GM21381 (cell line): ENCODE results near the gene LMTK2.
A peak's percentile ranks its signal among the peaks of the same experiment; 100 is the strongest.
"Not testable (repeated sequence)": the region's sequence is repeated elsewhere in the genome, so short reads cannot be mapped to it uniquely, and the experiment has no call there.

Experiments
- ATAC-seq: cut with Tn5 transposase; IDR thresholded peaks from one replicate; pipeline ENCODE4 v1.9.1; 2021; ENCODE audit warnings: mild to moderate bottlenecking, moderate library complexity; ENCODE audit not compliant: unreplicated experiment

Gene LMTK2

GRCh38 chr7:98102170-98102569, 4.5 kb upstream of the LMTK2 start:
- ATAC-seq, result no peak

DNA sequence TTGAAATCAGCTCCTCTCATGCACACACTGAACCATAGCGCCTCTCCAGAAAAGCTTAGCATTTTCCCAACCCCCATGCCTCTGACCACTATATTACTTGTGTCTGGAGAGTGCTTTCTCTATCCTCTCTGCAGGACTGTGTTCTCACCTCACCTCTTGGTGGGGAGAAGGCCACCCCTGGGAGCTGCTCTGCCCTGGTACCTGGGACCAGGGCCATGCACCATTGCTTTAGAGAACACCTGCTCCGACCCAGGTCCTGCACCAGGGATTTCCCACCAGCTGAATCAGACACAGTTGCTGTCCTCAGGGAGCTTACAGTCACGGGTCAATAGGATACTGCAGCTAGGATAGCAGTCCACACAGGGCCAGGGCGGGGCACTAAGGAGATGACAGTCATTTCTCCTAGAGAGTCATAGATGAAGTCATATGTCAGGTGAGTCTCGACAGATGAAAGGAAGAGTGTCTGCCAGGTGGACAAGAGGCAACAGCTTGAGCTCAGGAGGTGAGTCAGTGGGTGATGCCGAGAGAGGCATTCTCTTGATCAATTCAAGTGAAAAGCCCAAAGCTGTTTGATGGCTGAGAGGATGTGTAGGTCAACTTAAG, 619 bp upstream of the LMTK2 start:
- peak; percentile 4 for ATAC-seq

DNA sequence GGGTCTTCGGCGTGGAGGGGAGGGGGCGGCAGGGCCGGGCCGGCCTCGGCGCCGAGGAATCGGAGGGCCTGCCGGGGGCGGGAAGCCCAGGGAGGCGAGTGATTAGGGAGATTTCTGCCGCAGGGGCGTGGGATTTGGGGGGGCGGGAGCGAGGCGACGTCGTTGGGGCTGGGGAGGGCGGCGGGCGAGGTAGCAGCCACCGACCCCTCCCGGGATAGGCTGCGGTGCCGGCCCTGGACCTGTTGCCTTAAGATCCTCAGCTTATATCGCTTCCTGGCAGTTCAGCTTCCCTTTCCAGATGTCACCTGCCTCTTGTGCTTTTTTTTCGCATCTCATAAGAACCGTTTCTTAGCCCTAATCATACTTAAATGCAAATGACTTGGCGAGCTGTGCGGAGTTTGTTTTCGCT, 655 bp downstream of the LMTK2 start:
- no peak for ATAC-seq

DNA sequence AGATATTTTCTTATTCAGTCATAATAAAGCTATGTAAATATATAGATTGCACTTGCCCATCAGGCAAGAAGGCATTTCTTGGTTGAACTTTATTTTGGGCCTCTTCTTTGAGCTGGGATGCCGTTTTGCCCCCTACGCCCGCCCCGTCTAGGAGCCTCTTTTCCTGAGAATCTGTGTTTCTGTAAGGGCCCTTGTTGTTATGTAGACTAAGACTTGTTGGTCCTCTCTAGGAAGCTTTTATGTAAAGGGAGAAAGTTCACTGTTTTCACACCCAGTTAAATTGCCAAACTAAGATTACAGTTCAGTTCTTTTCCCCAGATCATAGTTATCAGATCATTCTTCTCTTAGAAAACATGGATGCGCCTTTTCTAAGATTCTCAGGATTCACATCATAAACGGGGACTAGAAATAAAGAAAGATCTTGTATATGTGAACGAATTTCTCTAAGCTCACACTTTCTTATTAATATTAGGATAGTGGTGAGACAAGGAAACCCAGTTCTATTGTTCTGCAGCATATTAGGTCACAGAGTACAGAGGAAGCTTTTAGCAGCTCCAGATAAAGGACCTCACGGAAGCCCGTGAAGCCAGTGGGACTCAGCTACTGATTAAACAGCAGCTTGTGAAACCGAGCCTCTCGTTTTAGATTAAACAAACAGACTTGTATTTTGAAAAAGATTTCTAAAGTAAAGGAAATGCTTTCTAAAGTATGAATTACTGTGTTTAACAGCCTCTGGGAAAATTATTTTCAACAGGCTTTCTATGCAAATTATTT, 3.8 kb downstream of the LMTK2 start:
- ATAC-seq, result no peak

DNA sequence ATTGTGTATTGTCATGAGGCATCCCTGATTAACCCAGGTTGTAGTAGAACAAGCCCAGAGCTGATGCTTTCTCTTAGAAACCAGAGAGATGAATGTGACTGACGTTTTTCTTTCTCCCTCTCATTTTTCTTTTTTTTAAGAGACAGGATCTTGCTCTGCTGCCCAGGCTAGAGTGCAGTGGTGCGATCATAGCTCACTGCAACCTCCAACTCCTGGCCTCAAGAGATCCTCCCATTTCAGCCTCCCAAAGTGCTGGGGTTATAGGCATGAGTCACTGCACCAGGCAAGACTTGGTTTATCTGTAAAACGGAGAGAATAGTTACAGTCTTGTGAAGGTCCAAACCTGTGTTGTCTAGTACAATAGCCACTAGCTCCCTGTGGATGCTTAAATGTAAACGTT, 5.4 kb downstream of the LMTK2 start:
- no peak for ATAC-seq

- ATAC-seq, result no peak
Observed at GRCh38 chr7:98115746-98116525, 9.3 kb downstream of the LMTK2 start.

DNA sequence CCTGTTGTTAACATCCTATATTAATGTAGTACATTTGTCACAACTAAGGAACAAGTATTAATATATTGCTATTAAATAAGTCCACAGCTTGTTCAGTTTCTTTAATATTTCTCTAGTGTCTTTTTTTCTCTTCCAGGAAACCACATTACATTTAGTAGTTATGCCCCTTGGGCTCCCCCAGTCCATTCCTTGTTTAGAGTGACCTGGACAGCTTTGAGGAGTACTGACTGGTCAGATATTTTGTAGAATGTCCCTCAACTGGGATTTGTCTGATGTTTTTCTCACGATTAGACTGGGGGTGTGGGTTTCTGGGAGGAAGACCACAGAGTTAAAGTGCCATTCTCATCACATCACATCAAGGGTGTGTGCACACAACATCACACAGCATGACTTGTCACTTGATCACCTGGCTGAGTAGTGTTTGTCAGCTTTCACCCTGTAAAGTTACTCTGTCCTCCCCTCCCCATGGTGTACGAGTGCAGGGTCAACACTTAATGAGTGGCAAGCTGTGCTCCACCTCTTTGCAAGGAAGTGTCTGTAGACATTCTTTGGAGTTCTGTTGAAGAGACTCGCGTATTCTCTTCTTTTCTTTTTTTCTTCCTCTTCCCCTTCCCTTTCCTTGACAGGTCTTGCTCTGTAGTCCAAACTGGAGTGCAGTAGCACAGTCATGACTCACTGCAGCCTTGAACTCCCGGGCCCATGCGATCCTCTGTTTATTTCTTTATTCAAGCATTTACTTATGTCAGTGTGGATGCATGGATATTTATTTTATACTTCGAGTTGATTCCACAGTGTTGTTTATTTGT, 10.2 kb downstream of the LMTK2 start:
- ATAC-seq, result no peak

DNA sequence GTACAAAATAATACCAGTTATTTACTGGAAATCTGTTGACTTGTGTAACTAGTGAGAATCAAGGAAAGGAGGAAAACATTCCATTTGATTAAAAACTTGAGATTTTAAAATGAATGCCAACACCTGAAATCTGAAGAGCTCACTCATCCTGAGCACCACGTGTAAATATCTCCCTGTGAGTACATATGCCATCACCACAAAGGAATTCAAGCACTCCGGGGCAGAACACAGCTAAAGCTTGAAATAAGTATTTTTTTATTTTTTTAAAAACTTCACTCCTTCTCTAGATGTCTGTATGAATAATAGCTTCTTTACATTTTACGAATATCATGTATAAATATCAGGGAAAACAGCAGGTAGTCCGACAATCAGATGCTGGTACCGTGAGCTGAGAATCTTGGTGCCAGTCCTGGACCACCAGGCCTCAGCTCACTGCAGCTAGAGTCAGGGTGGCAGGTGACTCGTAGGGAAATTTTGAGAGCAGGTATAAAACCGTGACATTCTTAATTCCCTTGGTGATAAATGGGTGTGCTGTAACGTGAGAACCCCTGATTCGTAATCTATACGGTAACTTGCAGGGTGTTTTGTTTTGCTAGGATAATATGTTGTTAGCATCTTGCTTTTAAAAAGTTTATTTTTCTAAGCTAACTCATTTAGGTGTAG, 12.7 kb downstream of the LMTK2 start:
- ATAC-seq, result no peak

- no peak for ATAC-seq
Observed at GRCh38 chr7:98120559-98120958, 13.9 kb downstream of the LMTK2 start.

DNA sequence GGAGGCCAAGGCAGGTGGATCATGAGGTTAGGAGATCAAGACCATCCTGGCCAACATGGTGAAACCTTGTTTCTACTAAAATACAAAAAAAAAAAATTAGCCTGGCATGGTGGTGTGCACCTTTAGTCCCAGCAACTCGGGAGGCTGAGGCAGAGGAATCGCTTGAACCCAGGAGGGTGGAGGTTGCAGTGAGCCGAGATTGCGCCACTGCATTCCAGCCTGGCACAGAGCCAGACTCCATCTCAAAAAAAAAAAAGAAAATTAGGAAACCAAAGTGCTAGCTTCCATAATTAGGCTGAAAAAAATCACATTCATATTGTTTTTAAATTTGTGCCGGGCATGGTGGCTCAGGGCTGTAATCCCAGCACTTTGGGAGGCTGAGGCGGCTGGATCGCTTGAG, 14.7 kb downstream of the LMTK2 start:
- ATAC-seq, result not testable (repeated sequence)

DNA sequence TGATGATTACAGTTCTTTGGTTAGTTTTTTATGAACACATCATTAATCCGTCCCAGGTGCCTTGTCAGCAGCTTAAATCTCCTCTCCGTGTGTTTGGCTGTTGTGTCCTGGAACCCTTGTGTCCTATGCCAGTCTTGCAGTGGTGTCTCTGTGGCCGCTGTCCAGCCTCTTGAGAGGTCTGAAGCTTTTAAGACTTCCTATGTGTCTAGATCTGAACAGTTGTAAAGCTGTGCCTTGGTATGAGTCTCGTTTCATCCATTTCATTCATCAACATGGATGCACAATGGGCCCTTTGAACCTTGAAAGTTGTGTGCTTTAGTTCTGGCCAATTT, 16.7 kb downstream of the LMTK2 start:
- ATAC-seq, result no peak

DNA sequence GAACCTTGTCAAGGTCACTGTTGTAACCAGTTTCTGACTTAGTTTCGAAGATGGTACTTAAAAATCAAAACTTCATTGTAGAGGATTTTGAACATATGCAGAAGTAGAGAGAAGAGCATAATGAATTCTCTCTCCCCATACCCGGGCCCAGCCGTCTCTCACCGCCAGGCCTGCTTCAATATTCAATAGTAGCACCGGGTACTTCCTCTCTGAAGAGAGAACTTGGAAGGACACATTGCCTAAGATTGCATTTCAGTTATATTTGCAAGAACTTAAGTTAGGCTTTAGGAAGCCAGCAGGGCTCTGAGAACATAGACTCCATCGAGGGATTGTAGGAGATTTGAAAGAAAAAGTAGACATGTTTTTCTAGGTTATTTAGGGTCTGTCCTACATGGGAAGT, 19.1 kb downstream of the LMTK2 start:
- no peak for ATAC-seq

DNA sequence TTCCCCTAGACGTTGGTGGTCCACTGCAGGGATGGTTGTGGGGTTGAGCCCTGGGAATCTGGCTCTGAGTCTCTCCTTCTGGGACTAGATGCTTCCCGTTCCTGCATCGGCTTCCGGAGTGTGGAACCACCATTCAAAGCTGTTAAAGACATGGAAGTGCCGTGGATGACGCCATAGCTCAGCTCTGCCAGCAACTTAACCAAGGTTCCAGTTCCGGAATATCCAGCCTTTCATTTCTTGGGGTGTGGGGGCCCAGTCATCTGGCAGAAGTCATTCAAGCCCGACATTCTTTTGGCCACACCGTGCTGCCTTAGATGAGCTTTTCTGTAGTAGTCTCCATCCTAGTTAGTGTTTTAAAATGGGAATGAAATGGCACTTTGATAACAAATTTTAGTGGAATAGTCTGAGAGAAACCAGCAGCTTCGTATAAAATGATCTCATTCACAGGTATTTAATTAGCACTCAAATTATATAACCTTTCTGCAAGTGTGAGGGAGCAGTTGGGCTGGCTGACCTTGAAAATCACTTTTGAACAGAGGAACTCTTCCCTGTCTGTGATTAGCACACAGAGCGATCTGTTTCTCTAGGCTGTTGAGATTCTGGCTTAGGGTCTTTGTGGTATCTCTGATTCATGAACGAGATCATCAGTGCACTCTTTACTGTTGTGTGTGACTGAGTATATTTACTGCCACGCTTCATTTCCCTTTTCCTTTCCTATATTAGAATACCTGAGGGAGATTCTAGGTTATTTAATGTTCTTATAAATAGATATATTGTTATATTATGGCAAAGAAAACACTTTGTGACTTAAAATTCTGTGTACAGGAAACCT, 19.9 kb downstream of the LMTK2 start:
- no peak for ATAC-seq

- ATAC-seq, result no peak
Observed at GRCh38 chr7:98128346-98128745, 21.7 kb downstream of the LMTK2 start.

GRCh38 chr7:98130959-98131358, 24.3 kb downstream of the LMTK2 start:
- no peak for ATAC-seq

DNA sequence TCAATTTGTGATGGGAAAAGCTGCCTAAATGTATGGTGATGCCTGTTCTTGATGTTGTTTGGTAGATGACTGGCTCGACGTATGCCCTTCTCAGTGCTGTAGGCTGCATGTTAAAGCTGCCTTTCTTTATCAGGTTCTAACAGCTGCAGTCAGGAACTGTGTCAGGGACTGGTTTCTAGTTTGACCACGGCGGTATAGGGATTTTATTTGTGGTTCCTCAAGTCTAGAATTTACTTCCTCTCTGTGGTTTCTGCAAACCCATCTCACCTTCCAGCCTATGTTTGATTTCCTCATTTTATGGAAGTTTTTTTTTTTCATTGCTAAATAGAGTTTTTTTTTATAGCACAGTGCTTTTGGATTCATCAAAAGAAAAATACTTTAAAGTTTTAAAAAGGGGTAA, 26.5 kb downstream of the LMTK2 start:
- ATAC-seq, result peak; percentile 56

GRCh38 chr7:98133621-98134303, 27.1 kb downstream of the LMTK2 start:
- peak; percentile 8 for ATAC-seq

GRCh38 chr7:98134420-98135228, 28.0 kb downstream of the LMTK2 start:
- ATAC-seq, result no peak
